K562 (cell line): ENCODE data around the gene SOD1. TPM values are rescaled to one million over a fixed set of nuclear protein-coding genes. Genes with fewer than 3 reads are reported as not detected.

Source experiments
- ATAC-seq: fragments of 200-7000 bp; cut with Tn5 transposase; 3 replicates; pipeline ENCODE4 v1.9.1; 2020; ENCODE audit warnings: moderate library complexity
- BruUV-seq: library from RNA; stranded (reverse); fragments of 400-500 nt; replicated peaks from 2 replicates; lab custom pipeline; 2021; lab: Mats Ljungman, UMichigan
- CTCF ChIA-PET: fragments of 300-600 bp; formaldehyde crosslinking; extraction: SDS; loops from one replicate; lab custom pipeline; 2021; ENCODE audit warnings: low intra/inter-chr PET ratio; lab: Yijun Ruan, JAX
- POLR2A ChIA-PET: fragments of 300-600, 350-650 bp; sonication (Branson Sonifier 250); formaldehyde crosslinking; extraction: SDS; loops from one replicate; lab custom pipeline; 2021; ENCODE audit warnings: antibody characterized with exemption, inconsistent platforms; lab: Yijun Ruan, JAX
- DNase-seq, 4 experiments: peaks; one replicate each; pipeline versions ENCODE4 v3.0.0 to v3.0.0-alpha.2; 2011 to 2018; ENCODE audit warnings: low spot score in 3 of 4, mixed read lengths in 3 of 4; ENCODE audit errors: extremely low read depth in 1 of 4
- FAIRE-seq: peaks from 2 replicates; lab custom pipeline; 2011; peaks lifted over from hg19 to GRCh38; lab: Jason Lieb, UNC
- H2AFZ ChIP-seq: 2 replicates; pipeline ENCODE4 v1.6.0; 2011; ENCODE audit warnings: low read depth, low read length, control low read depth, inconsistent platforms
- H3K27ac ChIP-seq: fragments of 200-600 bp; 3 replicates; pipeline ENCODE4 v1.8.0; 2011; ENCODE audit warnings: low read depth, mild to moderate bottlenecking, control low read depth, inconsistent platforms, low read length, moderate library complexity, mixed read lengths; ENCODE audit errors: extremely low read depth
- H3K27me3 ChIP-seq, 2 experiments: fragments of 300-600 bp in 1 of 2; 2 replicates in 1 of 2; 3 replicates in 1 of 2; pipeline versions ENCODE4 v1.6.0 to v1.8.0; 2011; ENCODE audit warnings: inconsistent platforms in 2 of 2, low read length in 2 of 2, mild to moderate bottlenecking in 1 of 2, mixed read lengths in 1 of 2, moderate library complexity in 1 of 2; ENCODE audit not compliant: control insufficient read depth in 2 of 2, insufficient read depth in 2 of 2
- H3K36me3 ChIP-seq: fragments of 300-600 bp; 3 replicates; pipeline ENCODE4 v1.8.0; 2011; ENCODE audit warnings: mild to moderate bottlenecking, low read length, inconsistent platforms; ENCODE audit not compliant: control insufficient read depth, insufficient read depth
- H3K4me1 ChIP-seq, 2 experiments: fragments of 200-600 bp in 1 of 2; replicated peaks in 1 of 2; 2 replicates in 1 of 2; 3 replicates in 1 of 2; pipeline versions ENCODE4 v1.5.1 to v1.8.0; 2011; ENCODE audit warnings: inconsistent platforms in 2 of 2, low read length in 2 of 2, mild to moderate bottlenecking in 1 of 2, mixed read lengths in 1 of 2, moderate library complexity in 1 of 2; ENCODE audit not compliant: control insufficient read depth in 2 of 2, insufficient read depth in 2 of 2
- H3K4me2 ChIP-seq: 2 replicates; pipeline ENCODE4 v1.6.1; 2011; ENCODE audit warnings: low read length, control low read depth, inconsistent platforms, mixed read lengths; ENCODE audit not compliant: insufficient read depth
- H3K4me3 ChIP-seq: fragments of 200-600 bp; sonication (generic), shearing (Covaris generic); 2 replicates; pipeline ENCODE4 v1.5.1; 2016; ENCODE audit warnings: control low read depth, inconsistent platforms
- H3K79me2 ChIP-seq: fragments of 200-600 bp; 3 replicates; pipeline ENCODE4 v1.8.0; 2011; ENCODE audit warnings: low read length, inconsistent platforms; ENCODE audit not compliant: control insufficient read depth, insufficient read depth
- H3K9ac ChIP-seq, 2 experiments: 2 replicates each; pipeline versions ENCODE4 v1.6.0 to v1.6.1; 2011; ENCODE audit warnings: low read depth in 2 of 2, low read length in 2 of 2, control low read depth in 1 of 2, inconsistent platforms in 1 of 2, mild to moderate bottlenecking in 1 of 2, mixed read lengths in 1 of 2; ENCODE audit not compliant: insufficient read depth in 1 of 2
- H3K9me1 ChIP-seq: one replicate; pipeline ENCODE4 v1.6.0; 2011; ENCODE audit warnings: inconsistent platforms, mild to moderate bottlenecking, low read length, moderate library complexity; ENCODE audit not compliant: control insufficient read depth, insufficient read depth
- H3K9me3 ChIP-seq: replicated peaks from 2 replicates; pipeline ENCODE4 v1.5.1; 2011; ENCODE audit warnings: low read depth, low read length, inconsistent platforms; ENCODE audit not compliant: control insufficient read depth, insufficient read depth
- H4K20me1 ChIP-seq: replicated peaks from 2 replicates; pipeline ENCODE4 v1.6.1; 2011; ENCODE audit warnings: low read length, inconsistent platforms, mixed read lengths; ENCODE audit not compliant: control insufficient read depth, insufficient read depth
- ARID3B ChIP-seq: fragments of 250-450 bp; sonication (Bioruptor Pico); IDR thresholded peaks from 2 replicates; pipeline ENCODE4 v1.4.0; 2020; ENCODE audit warnings: borderline replicate concordance
- C11orf30 ChIP-seq: fragments of 450-650 bp; IDR thresholded peaks from 2 replicates; pipeline ENCODE4 v1.6.1; 2016; ENCODE audit warnings: low read depth, mild to moderate bottlenecking
- CEBPG ChIP-seq, 3 experiments: fragments of 200-800 bp in 1 of 3; sonication (Bioruptor generic) in 1 of 3; sonication (generic) in 1 of 3; formaldehyde crosslinking in 1 of 3; IDR thresholded peaks in 2 of 3; conservative IDR thresholded peaks in 1 of 3; 2 replicates each; pipeline versions ENCODE4 v1.6.1 to v1.8.0; 2016 to 2022; ENCODE audit warnings: missing compliant biosample characterization in 2 of 3, missing genetic modification characterization in 2 of 3, mild to moderate bottlenecking in 1 of 3, missing genetic modification reagents in 1 of 3
- KLF13 ChIP-seq: fragments of 450-650 bp; IDR thresholded peaks from 2 replicates; pipeline ENCODE4 v1.6.1; 2016; ENCODE audit warnings: missing genetic modification characterization, low read depth, mild to moderate bottlenecking, missing compliant biosample characterization, moderate library complexity, borderline replicate concordance
- MCM3 ChIP-seq: fragments of 450-650 bp; IDR thresholded peaks from 2 replicates; pipeline ENCODE4 v1.6.1; 2016
- PML ChIP-seq: IDR thresholded peaks from 2 replicates; pipeline ENCODE4 v1.6.1; 2012; ENCODE audit warnings: low read length, inconsistent platforms
- ZNF583 ChIP-seq: fragments of 250-450 bp; sonication (Bioruptor Pico); IDR thresholded peaks from 2 replicates; pipeline ENCODE4 v1.4.0; 2020
- ZNF79 ChIP-seq: fragments of 250-450 bp; sonication (Bioruptor Pico); IDR thresholded peaks from 2 replicates; pipeline ENCODE4 v1.4.0; 2020; ENCODE audit warnings: low read depth, mild to moderate bottlenecking, moderate library complexity
- WGBS: fragments of 100-300 bp; shearing (Covaris generic); methylation state at CpG from one replicate; pipeline ENCODE4 v1.1.6; 2016; ENCODE audit warnings: low coverage, mixed read lengths; ENCODE audit not compliant: insufficient coverage; ENCODE audit errors: missing lambda C conversion rate; 5-methylcytosine and 5-hydroxymethylcytosine counted together
- in situ Hi-C: fragments of 300-500 bp; cut with MboI; formaldehyde crosslinking; loops from 4 replicates; pipeline ENCODE4 v1.15.0; 2018; ENCODE audit warnings: inconsistent platforms, mixed read lengths
- intact Hi-C: fragments of 100-400 bp; cut with micrococcal nuclease; formaldehyde crosslinking; loops from 2 replicates; pipeline ENCODE4 v1.14.2; 2022
- polyA plus RNA-seq, 8 experiments: library from polyadenylated mRNA; depleted of rRNA in 4 of 8; stranded (reverse) in 5 of 8; unstranded in 3 of 8; fragments of >200 nt; fragmentation: Nextera tagmentation in 2 of 8; fragmentation: Illumina TruSeq in 1 of 8; extraction: Ambion mirVana in 2 of 8; extraction: Trizol in 1 of 8; gene quantifications; 2 replicates each; pipeline versions ENCODE4 v1.2.1 to v1.2.3, GENCODE V29; 2011 to 2014; ENCODE audit warnings: inconsistent platforms in 1 of 8, missing spikeins in 1 of 8
- total RNA-seq, 7 experiments: library from RNA; depleted of rRNA in 6 of 7; stranded (reverse); fragments of >200 nt in 6 of 7; fragmentation: Illumina TruSeq in 2 of 7; extraction: Trizol in 2 of 7; gene quantifications; 2 replicates each; pipeline versions ENCODE4 v1.2.1 to v1.2.3, GENCODE V29; 2011 to 2021; ENCODE audit warnings: low replicate concordance in 1 of 7

SOD1 gene
- total and polyA plus RNA-seq, 9 of the 15 experiments (the other 6 are each of a cell fraction or from before 2014, with no cell fraction given) = 452 to 1,409 (median 633) TPM

- no peaks in the 10 kb centered on the region for H4K20me1 ChIP-seq
- H3K4me3 ChIP-seq = no peak overlapping the region
- BruUV-seq = no TSS peak
- no peak overlapping the region for H3K9ac ChIP-seq
- intact Hi-C loops (loop anchor here (10.0 kb wide), 1 partner anchor 242 kb away; no protein-coding TSS in a partner anchor), in situ Hi-C loops (no loop called here)
- no peak overlapping the region for H3K4me2 ChIP-seq
- no peaks in the 10 kb centered on the region for H3K9me1 ChIP-seq
- POLR2A ChIA-PET = no interaction called here
- no peak overlapping the region for H2AFZ ChIP-seq
- H3K79me2 ChIP-seq = no peaks in the 10 kb centered on the region
- WGBS = 3% methylated on average over 3 of the region's 3 CpGs
- no peak for TF ChIP-seq MCM3
- no peak for TF ChIP-seq ARID3B (CRISPR knock-in tag)
- no peak for TF ChIP-seq ZNF79 (CRISPR knock-in tag)
- no peak for TF ChIP-seq PML
- TF ChIP-seq KLF13 (tag) = no peak
- no peak for TF ChIP-seq CEBPG (CRISPR knock-in tag; IDR thresholded peaks at IDR 0.05)
- TF ChIP-seq CEBPG (tag; conservative IDR thresholded peaks at IDR 0.05 in 1 of 2, IDR thresholded peaks at IDR 0.05 in 1 of 2) = no peak
- peak; percentile 48 for TF ChIP-seq C11orf30
- TF ChIP-seq ZNF583 = no peak
- CTCF ChIA-PET = no interaction called here
- FAIRE-seq = no peak
- H3K27me3 ChIP-seq = peaks cover 15 to 25% of the 10 kb centered on the region in 2 experiments
- DNase-seq = no peak
- H3K27ac ChIP-seq = no peak overlapping the region
- no peaks in the 10 kb centered on the region for H3K4me1 ChIP-seq
- H3K36me3 ChIP-seq = no peaks in the 10 kb centered on the region
- no peaks in the 10 kb centered on the region; the same call in 1 of the 2 replicates for H3K9me3 ChIP-seq
- ATAC-seq = no peak
Measured at GRCh38 chr21:31622397-31622796, 37.1 kb upstream of the SOD1 start.
